Activated naive CD8-positive, alpha-beta T cell treated with anti-CD3 and anti-CD28 coated beads for 36 hours (primary cell): ENCODE measurements around the gene BICD1. TPM values are rescaled to one million over a fixed set of nuclear protein-coding genes. Genes with fewer than 3 reads are reported as not detected.
A peak's percentile ranks its signal among the peaks of the same experiment; 100 is the strongest.

Experiments
- DNase-seq: peaks from one replicate; pipeline ENCODE4 v3.0.0; 2021
- H3K27ac Mint-ChIP-seq: one replicate; pipeline ENCODE4 v1.8.0; 2022; ENCODE audit warnings: mild to moderate bottlenecking, moderate library complexity, mixed read lengths
- H3K27me3 Mint-ChIP-seq: one replicate; pipeline ENCODE4 v1.8.0; 2022; ENCODE audit warnings: mild to moderate bottlenecking, mixed read lengths
- H3K36me3 Mint-ChIP-seq: one replicate; pipeline ENCODE4 v1.8.0; 2021; ENCODE audit warnings: mild to moderate bottlenecking, mixed read lengths
- H3K4me1 Mint-ChIP-seq: one replicate; pipeline ENCODE4 v1.8.0; 2021; ENCODE audit warnings: mixed read lengths
- H3K4me3 Mint-ChIP-seq: one replicate; pipeline ENCODE4 v1.8.0; 2022; ENCODE audit warnings: mild to moderate bottlenecking, moderate library complexity, mixed read lengths
- H3K9me3 Mint-ChIP-seq: one replicate; pipeline ENCODE4 v1.8.0; 2022; ENCODE audit warnings: mixed read lengths
- total RNA-seq, 2 experiments: library from RNA; stranded (reverse); gene quantifications; one replicate each; pipeline ENCODE4 v1.2.3, GENCODE V29; 2021

The BICD1 gene
- total RNA-seq, 2 experiments from 2014 or later: 21.7 to 21.9 TPM

DNA sequence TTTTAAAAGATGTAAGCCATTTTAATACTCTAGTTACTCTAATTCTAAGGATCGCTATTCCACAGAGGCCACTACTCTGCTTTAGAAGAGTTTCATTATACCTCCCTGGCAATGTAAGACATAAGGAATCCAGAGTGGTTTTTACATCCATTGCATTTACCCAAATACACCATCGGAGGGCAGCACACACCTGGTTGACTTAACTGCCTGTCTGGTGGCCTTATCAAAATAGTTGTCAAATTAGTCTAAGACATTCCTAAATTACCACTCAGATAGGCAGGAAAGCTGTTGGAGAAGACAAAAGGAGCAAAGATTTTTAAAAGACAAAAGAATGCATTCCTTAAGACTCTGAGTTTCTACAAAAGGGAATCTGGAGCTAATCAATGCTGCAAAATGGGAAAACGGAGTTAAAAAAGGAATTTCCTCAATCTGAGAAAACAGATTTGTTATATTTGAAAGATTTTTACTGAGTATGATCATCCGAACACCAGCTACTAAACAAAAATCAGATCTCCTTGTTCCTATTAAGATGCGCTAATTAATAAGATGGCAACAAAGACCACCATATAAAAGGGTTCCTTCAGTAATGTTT, 258.9 kb downstream of the BICD1 start:
- Mint-ChIP-seq H3K4me3 (no peak overlapping the region), H3K27ac (no peak overlapping the region), H3K9me3 (no peaks in the 10 kb centered on the region), H3K27me3 (no peaks in the 10 kb centered on the region), H3K36me3 (no peaks in the 10 kb centered on the region), H3K4me1 (no peaks in the 10 kb centered on the region)
- DNase-seq: peak; percentile 24

DNA sequence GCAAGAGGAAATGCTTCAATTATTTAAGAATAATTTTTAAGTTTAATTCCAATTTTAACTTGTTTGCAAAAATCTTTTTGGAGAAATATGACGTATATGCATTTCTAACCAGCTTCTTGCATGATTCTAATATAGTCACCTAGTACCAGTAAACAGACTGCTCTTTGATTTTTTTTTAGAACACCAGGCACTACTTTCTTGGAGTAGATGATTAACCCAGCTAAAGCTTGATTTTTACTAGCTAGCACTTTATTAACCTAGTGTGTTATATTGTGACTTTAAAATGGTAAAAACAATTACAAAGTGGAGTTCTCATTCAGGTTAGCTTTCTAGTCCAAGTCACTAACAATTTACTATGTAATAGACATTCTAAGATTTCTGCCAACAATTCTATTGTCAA, 260.1 kb downstream of the BICD1 start:
- Mint-ChIP-seq H3K4me1 (no peaks in the 10 kb centered on the region), H3K36me3 (no peaks in the 10 kb centered on the region), H3K27me3 (no peaks in the 10 kb centered on the region), H3K4me3 (no peak overlapping the region), H3K9me3 (no peaks in the 10 kb centered on the region), H3K27ac (no peak overlapping the region)
- no peak for DNase-seq

DNA sequence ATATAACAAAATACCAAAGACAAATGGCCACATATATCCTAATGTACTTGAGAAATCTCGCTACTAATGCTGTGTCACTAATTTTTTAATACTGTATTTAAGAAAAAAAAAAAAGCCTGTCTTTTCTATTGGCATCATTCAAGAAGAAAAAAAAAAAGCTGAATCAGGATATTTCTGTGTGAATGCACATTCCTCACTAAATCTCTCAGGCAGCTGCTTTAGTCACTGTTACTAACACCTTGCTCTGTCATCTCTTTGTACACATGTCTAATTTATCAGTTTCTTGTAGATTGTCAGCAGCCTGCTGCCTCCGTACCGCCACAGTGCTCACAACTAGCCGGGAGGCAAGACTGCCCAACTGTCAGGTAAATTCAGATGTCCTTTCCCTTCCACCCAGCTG, 260.7 kb downstream of the BICD1 start:
- no peaks in the 10 kb centered on the region for H3K27me3 Mint-ChIP-seq
- no peak for DNase-seq
- no peaks in the 10 kb centered on the region for H3K4me1 Mint-ChIP-seq
- H3K27ac Mint-ChIP-seq: no peak overlapping the region
- no peaks in the 10 kb centered on the region for H3K36me3 Mint-ChIP-seq
- no peak overlapping the region for H3K4me3 Mint-ChIP-seq
- no peaks in the 10 kb centered on the region for H3K9me3 Mint-ChIP-seq

DNA sequence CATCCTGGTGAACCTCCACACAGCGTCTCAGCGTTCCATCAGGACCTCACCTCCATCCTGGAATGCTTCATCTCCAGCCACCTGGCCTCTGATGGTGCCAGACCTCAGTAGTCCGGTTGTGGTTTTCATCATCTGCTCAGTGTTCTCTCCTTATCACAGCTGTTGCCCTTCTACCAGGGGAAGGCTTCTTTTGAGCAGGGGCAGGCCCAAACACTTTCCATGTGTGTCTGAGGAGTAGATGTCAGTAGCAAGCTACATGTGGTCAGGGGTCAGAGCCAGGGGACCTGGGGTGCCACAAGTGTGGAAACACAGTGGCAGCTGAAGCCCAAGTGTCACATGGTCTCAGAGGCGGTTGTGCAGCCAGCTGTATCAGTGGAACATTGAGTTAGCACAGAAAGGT, 262.6 kb downstream of the BICD1 start:
- H3K27me3 Mint-ChIP-seq: no peaks in the 10 kb centered on the region

DNA sequence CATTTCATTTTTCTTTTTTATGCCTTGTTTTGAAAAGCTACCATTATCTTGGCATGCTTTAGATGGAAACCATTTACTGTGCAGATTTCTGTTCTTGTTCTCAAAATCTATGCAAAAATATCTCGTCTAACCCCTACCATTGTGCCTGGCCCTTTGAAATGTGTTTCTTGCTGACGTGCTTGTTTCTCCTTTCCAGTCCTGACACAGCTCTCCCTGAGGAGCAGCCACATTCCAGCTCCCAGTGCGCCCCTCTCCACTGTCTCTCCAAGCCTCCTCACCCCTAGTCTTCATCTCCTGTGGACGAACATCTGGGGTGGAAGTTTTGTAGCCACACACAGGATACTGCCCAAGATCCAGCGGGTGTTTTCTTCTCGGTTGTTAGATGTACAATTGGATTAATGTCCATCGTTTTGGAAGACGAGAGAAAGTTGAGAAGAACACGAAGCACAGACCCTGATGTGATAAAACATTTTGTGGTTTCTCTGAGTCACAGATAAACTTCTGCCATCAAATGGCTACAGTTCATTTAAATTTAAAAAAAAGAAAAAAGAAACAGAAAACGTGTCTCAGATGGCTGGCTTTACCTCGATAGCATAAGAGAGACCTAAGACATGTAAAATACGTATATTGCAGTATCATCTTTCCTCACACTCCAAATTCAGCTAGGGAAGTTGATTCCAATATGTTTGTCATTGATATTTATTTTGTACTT, 270.9 kb downstream of the BICD1 start:
- no peak for DNase-seq
- Mint-ChIP-seq H3K4me3 (no peak overlapping the region), H3K4me1 (no peaks in the 10 kb centered on the region), H3K36me3 (no peaks in the 10 kb centered on the region), H3K9me3 (no peaks in the 10 kb centered on the region), H3K27ac (no peak overlapping the region), H3K27me3 (no peaks in the 10 kb centered on the region)

More for the DNA sequence above, 262.6 kb downstream of the BICD1 start:
- Mint-ChIP-seq H3K27ac (no peak overlapping the region), H3K36me3 (no peaks in the 10 kb centered on the region), H3K9me3 (no peaks in the 10 kb centered on the region), H3K4me1 (no peaks in the 10 kb centered on the region), H3K4me3 (no peak overlapping the region)
- no peak for DNase-seq

DNA sequence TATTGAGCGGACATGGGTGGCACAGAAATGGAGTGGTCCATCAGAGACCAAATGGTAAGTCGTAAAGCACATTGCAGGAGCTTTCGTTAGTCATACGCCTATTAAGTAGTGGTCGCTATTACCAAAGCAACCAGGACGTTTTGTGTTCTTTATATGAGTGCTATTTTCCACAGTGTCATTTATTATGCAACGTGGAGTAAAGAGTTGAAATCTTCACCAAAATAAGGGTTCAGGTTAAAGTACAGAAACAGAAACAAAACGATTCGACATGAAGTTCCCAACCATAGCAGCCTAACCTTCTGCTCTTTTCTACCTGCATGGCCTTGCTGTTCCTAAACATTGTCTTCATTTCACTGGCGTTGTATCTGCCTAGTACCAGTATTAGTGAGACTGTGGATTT, 272.6 kb downstream of the BICD1 start:
- no peaks in the 10 kb centered on the region for H3K36me3 Mint-ChIP-seq
- no peaks in the 10 kb centered on the region for H3K27me3 Mint-ChIP-seq
- no peak overlapping the region for H3K4me3 Mint-ChIP-seq
- H3K9me3 Mint-ChIP-seq: no peaks in the 10 kb centered on the region
- no peaks in the 10 kb centered on the region for H3K4me1 Mint-ChIP-seq
- H3K27ac Mint-ChIP-seq: no peak overlapping the region
- DNase-seq: no peak

DNA sequence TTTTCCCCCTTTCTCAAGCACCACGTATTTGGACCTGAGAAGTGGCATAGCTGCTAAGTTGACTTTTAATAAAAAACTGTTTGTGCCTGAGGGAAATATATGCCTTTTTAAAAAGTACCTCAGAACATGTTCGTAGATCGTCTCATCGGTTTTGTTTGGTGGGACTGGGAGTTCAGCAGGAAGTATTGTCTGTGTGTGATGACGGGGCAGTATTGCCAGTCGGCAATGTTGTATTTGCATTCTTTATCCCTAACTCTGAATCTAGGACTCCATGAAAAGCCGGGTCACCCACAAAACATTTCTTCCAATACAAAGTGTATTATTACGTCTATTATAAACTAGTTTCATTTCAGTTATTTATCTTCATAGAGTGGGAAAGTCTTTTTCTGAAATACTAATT, 273.0 kb downstream of the BICD1 start:
- H3K9me3 Mint-ChIP-seq: no peaks in the 10 kb centered on the region
- no peaks in the 10 kb centered on the region for H3K36me3 Mint-ChIP-seq
- no peaks in the 10 kb centered on the region for H3K27me3 Mint-ChIP-seq
- no peak for DNase-seq
- no peak overlapping the region for H3K4me3 Mint-ChIP-seq
- no peak overlapping the region for H3K27ac Mint-ChIP-seq
- H3K4me1 Mint-ChIP-seq: no peaks in the 10 kb centered on the region

DNA sequence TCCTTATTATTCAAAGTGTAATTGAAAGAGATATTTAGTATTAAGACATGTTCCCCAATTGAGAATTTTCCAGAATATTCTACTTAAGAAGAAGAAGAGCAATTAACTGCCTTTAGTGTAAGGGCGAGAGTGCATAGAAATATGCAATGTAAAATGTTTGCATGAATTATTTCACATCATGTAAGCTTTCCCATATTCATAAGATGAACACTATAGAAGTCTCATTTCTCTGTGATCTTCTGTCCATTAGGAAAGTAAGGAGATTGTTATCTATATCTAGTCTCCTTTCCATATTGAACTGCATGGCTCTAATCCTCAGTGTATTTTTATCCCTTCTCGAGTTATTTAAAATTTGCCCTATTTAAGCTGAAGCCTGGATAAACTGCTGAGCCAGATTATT, 275.6 kb downstream of the BICD1 start:
- no peak overlapping the region for H3K4me3 Mint-ChIP-seq
- H3K27me3 Mint-ChIP-seq: no peaks in the 10 kb centered on the region
- H3K27ac Mint-ChIP-seq: no peak overlapping the region
- no peaks in the 10 kb centered on the region for H3K4me1 Mint-ChIP-seq
- H3K9me3 Mint-ChIP-seq: no peaks in the 10 kb centered on the region
- DNase-seq: no peak
- H3K36me3 Mint-ChIP-seq: no peaks in the 10 kb centered on the region

DNA sequence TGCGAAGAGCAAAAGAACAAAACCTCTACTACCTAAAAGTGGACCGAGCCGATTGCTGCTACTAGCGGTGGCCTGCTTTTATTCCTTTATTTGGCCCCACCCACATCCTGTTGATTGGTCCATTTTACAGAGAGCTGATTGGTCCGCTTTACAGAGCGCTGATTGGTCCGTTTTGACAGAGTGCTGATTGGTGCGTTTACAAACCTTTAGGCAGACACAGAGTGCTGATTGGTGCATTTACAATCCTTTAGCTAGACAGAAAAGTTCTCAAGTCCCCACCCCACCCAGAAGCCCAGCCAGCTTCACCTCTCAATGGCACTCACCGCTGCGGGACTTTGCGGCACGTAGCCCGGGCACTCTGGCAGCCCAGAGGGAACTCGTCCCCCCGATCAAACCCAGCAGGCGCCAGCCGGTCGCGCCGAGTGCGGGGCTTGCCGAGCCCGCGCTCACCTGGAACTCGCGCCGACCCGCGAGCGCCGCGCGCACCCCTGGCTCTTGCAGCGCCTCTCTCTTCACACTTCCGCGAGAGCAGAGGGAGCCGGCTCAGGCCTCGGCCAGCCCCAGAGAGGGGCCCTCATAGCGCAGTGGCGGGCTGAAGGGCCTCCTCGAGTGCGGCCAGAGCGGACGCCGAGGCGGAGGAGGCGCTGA, 284.0 kb downstream of the BICD1 start:
- peaks cover 2% of the 10 kb centered on the region for H3K4me1 Mint-ChIP-seq
- H3K9me3 Mint-ChIP-seq: no peaks in the 10 kb centered on the region
- no peaks in the 10 kb centered on the region for H3K36me3 Mint-ChIP-seq
- H3K27ac Mint-ChIP-seq: no peak overlapping the region
- peak; percentile 50 for DNase-seq
- peak overlapping the region; percentile 75 for H3K4me3 Mint-ChIP-seq
- H3K27me3 Mint-ChIP-seq: peaks cover 33% of the 10 kb centered on the region

DNA sequence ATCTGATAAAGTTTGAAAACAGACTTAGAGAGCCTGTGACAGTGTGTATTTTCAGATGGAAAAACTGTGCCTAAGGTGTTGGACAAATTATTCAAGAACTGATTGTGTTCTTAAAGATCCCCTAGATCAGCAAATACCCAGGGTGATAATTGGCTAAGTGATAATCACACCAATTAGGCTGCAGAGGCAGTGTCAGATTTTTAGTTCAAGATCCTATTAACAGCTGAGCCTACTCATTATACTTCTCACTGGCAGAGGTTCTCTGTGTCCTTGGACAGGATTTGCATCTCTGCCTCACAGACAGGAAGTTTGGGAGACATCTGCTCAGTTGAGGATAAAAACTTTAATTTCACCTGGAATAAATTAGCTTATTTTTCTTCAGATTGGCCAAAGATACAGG, 288.4 kb downstream of the BICD1 start:
- Mint-ChIP-seq H3K9me3 (no peaks in the 10 kb centered on the region), H3K4me3 (no peak overlapping the region), H3K27me3 (peaks cover 40% of the 10 kb centered on the region), H3K36me3 (no peaks in the 10 kb centered on the region), H3K4me1 (peaks cover 3% of the 10 kb centered on the region), H3K27ac (no peak overlapping the region)
- no peak for DNase-seq

DNA sequence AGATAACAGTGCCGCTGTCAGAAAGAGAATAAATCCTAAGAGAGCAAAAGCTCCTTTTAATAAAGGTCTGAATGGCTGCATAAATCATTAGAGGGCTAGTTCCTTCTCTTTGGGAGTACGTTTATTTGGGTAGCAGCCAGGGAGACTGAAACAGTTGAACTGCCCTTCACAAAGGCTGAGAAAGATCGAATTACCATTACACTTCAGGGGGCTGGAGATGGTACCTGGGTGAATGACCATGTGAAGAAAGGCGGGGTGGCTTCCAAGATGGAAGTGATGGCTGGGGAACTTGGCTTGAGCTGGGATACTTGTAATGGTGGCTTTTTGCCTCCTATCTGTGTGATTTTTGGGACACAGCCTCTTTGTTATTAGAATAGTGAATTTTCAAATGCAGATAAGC, 291.0 kb downstream of the BICD1 start:
- no peak for DNase-seq
- Mint-ChIP-seq H3K4me3 (no peak overlapping the region), H3K9me3 (no peaks in the 10 kb centered on the region), H3K4me1 (peaks cover 1% of the 10 kb centered on the region), H3K27ac (no peak overlapping the region), H3K27me3 (peaks cover 52% of the 10 kb centered on the region), H3K36me3 (no peaks in the 10 kb centered on the region)

DNA sequence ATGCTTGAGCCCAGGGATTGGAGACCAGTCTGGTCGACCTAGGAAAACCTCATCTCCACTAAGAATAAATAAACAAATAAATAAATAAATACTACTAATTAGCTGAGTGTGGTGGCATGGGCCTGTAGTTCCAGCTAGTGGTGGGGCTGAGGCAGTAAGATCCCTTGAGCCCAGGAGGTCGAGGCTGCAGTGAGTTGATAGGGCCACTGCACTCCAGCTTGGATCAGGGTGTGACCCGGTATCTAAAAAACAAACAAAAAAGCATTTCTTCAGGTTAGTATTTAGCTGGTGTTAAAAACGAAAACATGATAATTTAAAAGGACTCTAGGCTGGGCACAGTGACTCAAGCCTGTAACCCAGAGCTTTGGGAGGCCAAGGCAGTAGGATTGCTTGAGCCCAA, 291.5 kb downstream of the BICD1 start:
- Mint-ChIP-seq H3K4me3 (no peak overlapping the region), H3K27me3 (peaks cover 47% of the 10 kb centered on the region)

DNA sequence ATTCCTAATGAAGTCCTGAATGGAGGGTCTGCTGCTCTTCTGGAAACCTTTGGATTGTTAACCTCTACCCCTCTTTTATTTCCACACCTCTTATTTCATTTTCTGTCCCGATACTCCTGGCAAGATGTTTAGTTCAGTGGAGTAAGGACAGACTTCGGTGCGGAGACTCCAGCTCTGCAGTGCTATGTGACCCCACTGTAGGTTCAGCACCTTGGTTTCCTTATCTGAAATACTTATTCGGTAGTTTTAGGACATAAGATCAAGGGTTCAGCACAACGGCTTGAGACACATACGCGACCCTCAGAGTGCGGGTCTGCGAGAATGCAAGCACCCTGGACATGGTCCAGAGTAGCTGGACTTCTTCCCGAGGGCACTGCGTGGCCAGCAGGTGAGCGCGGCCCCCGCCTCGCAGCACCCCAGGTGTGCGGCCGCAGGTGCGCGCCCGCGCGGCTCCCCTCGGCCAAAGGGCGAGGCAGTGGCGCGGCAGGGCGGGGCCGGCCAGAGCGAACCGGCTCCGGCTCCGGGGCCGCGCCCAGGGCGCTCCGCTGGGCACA, 292.2 kb downstream of the BICD1 start:
- Mint-ChIP-seq H3K36me3 (no peaks in the 10 kb centered on the region), H3K9me3 (no peaks in the 10 kb centered on the region), H3K4me3 (peak overlapping the region; percentile 47), H3K27ac (no peak overlapping the region), H3K4me1 (peaks cover 1% of the 10 kb centered on the region), H3K27me3 (peaks cover 50% of the 10 kb centered on the region)
- DNase-seq: no peak

More for the DNA sequence above, 291.5 kb downstream of the BICD1 start:
- Mint-ChIP-seq H3K4me1 (peaks cover 1% of the 10 kb centered on the region), H3K36me3 (no peaks in the 10 kb centered on the region), H3K27ac (no peak overlapping the region), H3K9me3 (no peaks in the 10 kb centered on the region)
- DNase-seq: no peak

DNA sequence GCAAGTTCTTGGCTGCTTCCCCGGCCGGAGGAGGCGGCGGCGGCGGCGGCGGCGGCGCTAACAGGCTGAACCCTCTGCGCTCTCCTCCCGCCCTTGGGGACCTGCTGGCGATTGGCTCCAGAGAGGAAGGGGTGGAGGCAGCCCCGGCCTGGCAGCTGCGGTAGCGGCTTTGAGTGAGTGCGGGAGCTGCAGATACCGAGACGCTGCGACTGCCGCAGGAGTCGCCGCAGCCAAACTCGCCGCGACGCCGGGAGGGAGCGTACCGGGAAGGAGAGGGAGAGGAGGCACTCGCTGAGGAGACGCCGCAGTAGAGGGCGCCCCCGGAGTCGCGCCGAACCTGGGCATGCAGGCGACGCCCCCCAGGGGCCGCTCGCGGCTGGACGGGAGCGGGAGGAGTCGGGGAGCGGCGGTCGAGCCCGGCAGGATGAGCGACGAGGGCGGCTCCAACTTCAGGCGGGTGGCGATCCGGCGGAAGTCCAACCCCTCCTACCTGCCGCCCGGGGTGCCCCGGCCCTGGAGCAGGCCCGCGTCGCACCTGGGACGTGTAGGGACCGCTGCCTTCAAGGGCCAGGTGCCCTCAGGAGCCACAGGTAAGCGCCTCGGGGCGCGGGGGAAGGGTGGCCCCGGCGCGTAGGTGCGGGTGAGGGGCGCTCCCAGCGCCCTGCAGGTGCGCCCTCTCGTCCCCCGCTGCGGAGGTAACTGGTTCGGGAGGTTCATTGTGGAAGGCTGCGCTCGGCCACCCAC, 292.9 kb downstream of the BICD1 start, which contains the start of gene FGD4:
Gene FGD4 (plus strand): TSS at position 189 of the 744 bp plus-strand sequence.
- Mint-ChIP-seq H3K4me1 (peaks cover 1% of the 10 kb centered on the region), H3K36me3 (no peaks in the 10 kb centered on the region), H3K27me3 (peaks cover 49% of the 10 kb centered on the region), H3K27ac (no peak within 1 kb of the TSS), H3K9me3 (no peaks in the 10 kb centered on the region), H3K4me3 (peak within 1 kb of the TSS; percentile 90)
- DNase-seq: peak; percentile 76

DNA sequence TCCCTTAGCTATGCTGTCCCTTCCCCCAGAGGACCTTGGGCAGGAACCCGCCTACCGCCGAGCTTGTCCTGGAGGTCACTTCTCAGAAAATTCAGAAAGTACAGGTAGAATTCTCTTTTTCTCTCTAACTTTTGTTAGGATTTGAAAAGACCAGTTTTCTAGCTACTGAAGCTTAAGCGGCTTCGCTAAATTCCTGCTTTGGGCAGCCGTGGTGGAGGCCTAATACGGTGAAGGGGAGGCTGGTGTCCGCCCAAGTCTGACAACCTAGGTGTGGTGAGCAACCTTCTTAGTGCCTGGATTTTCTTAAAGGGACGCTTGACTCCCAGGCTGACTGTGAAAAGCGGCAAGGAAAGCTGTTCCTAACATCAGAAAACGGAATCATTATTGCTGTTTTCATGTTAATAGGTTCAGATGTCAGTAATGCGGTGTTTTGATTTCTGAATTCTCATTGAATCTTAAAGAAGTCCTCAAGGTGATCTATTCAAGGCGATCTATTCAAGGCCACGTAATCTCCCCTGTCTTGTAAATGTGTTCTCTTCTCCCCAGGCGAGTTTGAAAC, 293.5 kb downstream of the BICD1 start:
- no peak overlapping the region for H3K27ac Mint-ChIP-seq
- H3K9me3 Mint-ChIP-seq: no peaks in the 10 kb centered on the region
- H3K27me3 Mint-ChIP-seq: peaks cover 49% of the 10 kb centered on the region
- H3K4me1 Mint-ChIP-seq: peaks cover 1% of the 10 kb centered on the region
- peak overlapping the region; percentile 66 for H3K4me3 Mint-ChIP-seq
- DNase-seq: no peak
- no peaks in the 10 kb centered on the region for H3K36me3 Mint-ChIP-seq
